ENCODE results near the gene TRIOBP. TPM values are rescaled to one million over a fixed set of nuclear protein-coding genes. Genes with fewer than 3 reads are reported as not detected.

Gene TRIOBP
- total and polyA plus RNA-seq, 2 donors (not counting 3 experiments of a cell fraction or from before 2014, with no cell fraction given): 60.6 to 104 TPM

DNA sequence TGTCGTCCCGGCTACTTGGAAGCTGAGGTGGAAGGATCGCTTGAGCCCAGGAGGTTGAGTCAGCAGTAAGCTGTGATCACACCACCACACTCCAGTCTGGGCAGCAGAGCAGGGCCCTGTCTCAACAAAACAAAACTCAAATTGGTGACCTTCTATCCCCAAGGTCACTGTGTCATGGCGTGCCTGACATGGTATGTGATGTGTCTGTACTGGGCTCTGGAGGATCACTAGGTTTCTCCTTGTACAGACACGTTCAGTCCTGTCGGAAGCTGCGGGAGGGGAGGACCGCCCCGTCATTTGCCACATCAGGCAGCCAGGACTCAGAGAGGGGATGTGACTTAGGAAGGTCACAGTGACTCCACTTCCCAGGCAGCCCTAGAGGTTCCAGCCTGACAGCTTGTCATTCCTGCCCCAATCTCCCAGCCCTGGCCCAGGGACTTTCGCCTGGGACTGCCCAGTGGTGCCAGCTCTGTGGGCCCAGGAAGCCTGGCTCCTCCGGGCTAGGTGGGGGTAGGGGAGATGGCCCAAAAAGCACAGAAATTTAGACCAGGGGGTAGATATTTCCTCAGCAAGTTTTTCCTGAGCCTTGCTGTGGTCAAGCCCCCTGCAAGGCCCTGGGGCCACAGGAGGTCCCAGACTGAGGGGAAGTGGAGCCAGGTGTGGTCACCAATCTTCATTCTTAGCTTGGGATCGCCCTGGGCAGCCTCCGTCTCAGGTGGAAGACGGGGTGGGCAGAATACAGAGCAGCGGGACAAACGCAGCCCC is 53.2 kb downstream of the TRIOBP start:
- Histone ChIP-seq H3K4me1 (ENCODE audit: control insufficient read depth, extremely low read depth, insufficient read depth, low read length) (peaks cover 72% of the 10 kb centered on the region), H2AFZ (ENCODE audit: low read depth, low read length) (no peak overlapping the region), H4K20me1 (replicated peaks; ENCODE audit: control insufficient read depth, extremely low read depth, insufficient read depth, low read length) (no peaks in the 10 kb centered on the region), H3K27me3 (ENCODE audit: control insufficient read depth in 2 of 2, insufficient read depth in 2 of 2, low read length in 2 of 2) (no peaks in the 10 kb centered on the region), H3K27ac (ENCODE audit: insufficient read depth, low read depth, low read length) (peak overlapping the region; percentile 71), H3K79me2 (ENCODE audit: control insufficient read depth, insufficient read depth, low read length) (peaks cover 61% of the 10 kb centered on the region), H3K4me2 (ENCODE audit: insufficient read depth, low read length) (peak overlapping the region; percentile 13), H3K4me3 (replicated peaks in 1 of 3; ENCODE audit: insufficient read depth in 1 of 3, low read depth in 1 of 3, low read length in 3 of 3) (no peak overlapping the region), H3K9me1 (replicated peaks; ENCODE audit: control insufficient read depth, extremely low read depth, insufficient read depth, low read length) (no peaks in the 10 kb centered on the region), H3K9me3 (replicated peaks; ENCODE audit: control insufficient read depth, insufficient read depth, low read length) (no peaks in the 10 kb centered on the region), H3K36me3 (ENCODE audit: control insufficient read depth in 2 of 2, extremely low read depth in 1 of 2, insufficient read depth in 2 of 2, low read length in 2 of 2) (peaks cover 3 to 9% of the 10 kb centered on the region in 2 experiments), H3K9ac (replicated peaks; ENCODE audit: extremely low read depth, insufficient read depth, low read length) (peak overlapping the region; percentile 35)
- DNase-seq (ENCODE audit: low read depth, low spot score) (peak; percentile 55), FAIRE-seq (peak; percentile 97)
- TF ChIP-seq JUN (IDR thresholded peaks at IDR 0.05; ENCODE audit: borderline replicate concordance, insufficient read depth, insufficient read length, low read depth): no peak
- no peak for TF ChIP-seq EZH2 (IDR thresholded peaks at IDR 0.05; ENCODE audit: borderline replicate concordance, low read depth, low read length, severe bottlenecking)
- TF ChIP-seq POLR2AphosphoS5 (IDR thresholded peaks at IDR 0.05; ENCODE audit: insufficient read depth, low read depth, low read length): peak; percentile 26
- no peak for TF ChIP-seq MAX (IDR thresholded peaks at IDR 0.05; ENCODE audit: insufficient read depth, insufficient read length)
- TF ChIP-seq FOS (IDR thresholded peaks at IDR 0.05; ENCODE audit: borderline replicate concordance, insufficient read depth, low read length): peak; percentile 40
- TF ChIP-seq POLR2A (IDR thresholded peaks at IDR 0.05; ENCODE audit: low read depth, low read length): peak; percentile 20
- intact Hi-C loops (cut with micrococcal nuclease): loop anchor here (5.0 kb wide), 2 partner anchors 143 to 188 kb away; partner anchors contain the start of genes CDC42EP1 and GGA1
- BruUV-seq (replicated peaks): no TSS peak
- POLR2A ChIA-PET: interaction anchor here (0.6 to 0.7 kb wide), 2 partner anchors 69 to 840 kb away, joined by 4 to 7 read pairs; no protein-coding TSS in a partner anchor
- CTCF ChIA-PET: interaction anchor here (0.8 to 1.7 kb wide), 8 partner anchors 12 to 143 kb away, joined by 3 to 9 read pairs (median 4); partner anchors contain the start of gene TRIOBP
- dilution Hi-C loops (cut with MboI; ENCODE audit: extremely low pct_ligation_motif_present, low sequenced_read_pairs): no loop called here

Data from endothelial cell of umbilical vein (primary cell).